B cell (primary cell): ENCODE results near the gene PRKD2. TPM values are rescaled to one million over a fixed set of nuclear protein-coding genes. Genes with fewer than 3 reads are reported as not detected.

Experiments
- polyA plus RNA-seq: library from polyadenylated mRNA; depleted of rRNA; stranded (reverse); fragments of >200 nt; gene quantifications from 2 replicates; pipeline ENCODE4 v1.2.3, GENCODE V29; 2012
- small RNA-seq: library from RNA; depleted of rRNA; stranded (forward); fragments of <200 nt; gene quantifications from one replicate; pipeline ENCODE3, GENCODE V24; 2012; ENCODE audit warnings: low replicate concordance, low read depth; ENCODE audit not compliant: insufficient read length
- total RNA-seq, 2 donors: library from RNA; stranded (reverse); fragments of 120-200 nt in 1 of 2; gene quantifications; 1 replicate in 1 of 2; 2 replicates in 1 of 2; pipeline versions ENCODE4 v1.2.3 to v1.2.4, GENCODE V29; 2013 to 2022

Gene PRKD2
- total and polyA plus RNA-seq, 2 donors (not counting 1 experiment from before 2014, with no cell fraction given): 192 to 208 TPM

Small RNAs within 50 kb of the gene (small RNA-seq; reads per million reads assigned to genes)
- gene MIR320E: not detected
- not detected for gene RF00019
- gene RN7SL364P: not detected

Other genes with a start within 250 kb of the PRKD2 start
- not detected in 2 replicates for gene PNMA8A, start 245.6 kb downstream of the PRKD2 start, total RNA-seq
- gene PNMA8A, start 245.6 kb downstream of the PRKD2 start, polyA plus RNA-seq: 0.26 TPM in 1 of 2 replicates, not detected in the other
- 0.32 TPM in 1 of 2 replicates, not detected in the other for gene PNMA8B, start 221.2 kb downstream of the PRKD2 start, total RNA-seq
- 0.10 and 0.12 TPM in 2 replicates for gene PNMA8B, start 221.2 kb downstream of the PRKD2 start, polyA plus RNA-seq
- gene CALM3, start 115.8 kb downstream of the PRKD2 start, total RNA-seq: 99.3 and 105 TPM in 2 replicates
- 99.0 and 151 TPM in 2 replicates for gene CALM3, start 115.8 kb downstream of the PRKD2 start, polyA plus RNA-seq
- gene PTGIR, start 92.0 kb downstream of the PRKD2 start, total RNA-seq: 1.9 and 2.5 TPM in 2 replicates
- 2.1 and 5.3 TPM in 2 replicates for gene PTGIR, start 92.0 kb downstream of the PRKD2 start, polyA plus RNA-seq
- gene GNG8, start 80.9 kb downstream of the PRKD2 start, total RNA-seq: 6.7 and 12.0 TPM in 2 replicates
- not detected in 2 replicates for gene GNG8, start 80.9 kb downstream of the PRKD2 start, polyA plus RNA-seq
- 0.15 and 0.34 TPM in 2 replicates for gene DACT3, start 55.9 kb downstream of the PRKD2 start, total RNA-seq
- 0.03 and 0.39 TPM in 2 replicates for gene DACT3, start 55.9 kb downstream of the PRKD2 start, polyA plus RNA-seq
- gene FKRP, start 28.9 kb upstream of the PRKD2 start, total RNA-seq: 35.7 and 38.8 TPM in 2 replicates
- gene FKRP, start 28.9 kb upstream of the PRKD2 start, polyA plus RNA-seq: 30.2 and 46.3 TPM in 2 replicates
- gene STRN4, start 29.3 kb upstream of the PRKD2 start, total RNA-seq: 102 and 112 TPM in 2 replicates
- 111 and 127 TPM in 2 replicates for gene STRN4, start 29.3 kb upstream of the PRKD2 start, polyA plus RNA-seq
- 35.2 and 37.3 TPM in 2 replicates for gene SLC1A5, start 71.5 kb upstream of the PRKD2 start, total RNA-seq
- gene SLC1A5, start 71.5 kb upstream of the PRKD2 start, polyA plus RNA-seq: 13.2 and 19.0 TPM in 2 replicates
- gene AP2S1, start 133.7 kb upstream of the PRKD2 start, total RNA-seq: 47.2 and 49.3 TPM in 2 replicates
- gene AP2S1, start 133.7 kb upstream of the PRKD2 start, polyA plus RNA-seq: 22.3 and 51.3 TPM in 2 replicates
- gene ARHGAP35, start 143.9 kb upstream of the PRKD2 start, total RNA-seq: 31.3 and 35.9 TPM in 2 replicates
- 7.6 and 9.6 TPM in 2 replicates for gene ARHGAP35, start 143.9 kb upstream of the PRKD2 start, polyA plus RNA-seq